Mononuclear cell (primary cell): ENCODE data around the gene ZBED4. TPM values are rescaled to one million over a fixed set of nuclear protein-coding genes. Genes with fewer than 3 reads are reported as not detected.

Source experiments
- H3K27me3 ChIP-seq: 2 replicates; pipeline ENCODE4 v1.6.0; 2011; ENCODE audit warnings: low read length, control low read depth; ENCODE audit not compliant: insufficient read depth
- H3K4me1 ChIP-seq: 2 replicates; pipeline ENCODE4 v1.5.1; 2011; ENCODE audit warnings: mild to moderate bottlenecking, low read length, control low read depth; ENCODE audit not compliant: insufficient read depth
- H3K4me3 ChIP-seq: 2 replicates; pipeline ENCODE4 v1.5.1; 2011; ENCODE audit warnings: mild to moderate bottlenecking, low read length, moderate library complexity
- H3K9me3 ChIP-seq: 2 replicates; pipeline ENCODE4 v1.5.1; 2011; ENCODE audit warnings: low read depth, mild to moderate bottlenecking, control low read depth, low read length
- total RNA-seq: library from RNA; depleted of rRNA; stranded (reverse); fragments of >200 nt; gene quantifications from one replicate; pipeline ENCODE4 v1.2.3, GENCODE V29; 2012

The ZBED4 gene
- total RNA-seq, 1 donor = 20.8 TPM

DNA sequence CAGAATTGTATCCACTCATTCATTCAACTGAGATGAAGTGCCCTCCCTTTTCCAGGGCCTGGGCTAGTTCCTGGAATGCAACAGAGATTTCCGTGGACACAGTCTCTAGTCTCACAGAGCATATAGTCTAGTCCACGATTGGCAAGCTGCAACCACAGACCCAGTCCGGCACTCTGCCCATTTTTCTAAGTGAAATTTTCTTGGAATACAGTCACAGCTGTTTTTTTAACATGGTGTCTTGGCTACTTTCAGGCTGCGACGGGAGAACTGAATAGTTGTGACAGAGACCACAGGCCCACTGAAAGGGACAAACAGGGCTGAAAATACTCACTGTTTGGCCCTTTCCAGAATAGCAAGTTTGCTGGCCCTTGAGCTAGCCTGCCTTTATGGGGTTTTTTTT lies 35.4 kb downstream of the ZBED4 start:
- Histone ChIP-seq H3K27me3 (no peaks in the 10 kb centered on the region), H3K9me3 (no peaks in the 10 kb centered on the region), H3K4me3 (no peak overlapping the region)

GRCh38 chr22:49892226-49892899 lies 38.7 kb downstream of the ZBED4 start:
- Histone ChIP-seq H3K9me3 (no peaks in the 10 kb centered on the region), H3K4me3 (no peak overlapping the region), H3K27me3 (no peaks in the 10 kb centered on the region), H3K4me1 (no peaks in the 10 kb centered on the region)

More for the DNA sequence above, 35.4 kb downstream of the ZBED4 start:
- no peaks in the 10 kb centered on the region for H3K4me1 ChIP-seq

- no peaks in the 10 kb centered on the region for H3K4me1 ChIP-seq
- no peaks in the 10 kb centered on the region for H3K27me3 ChIP-seq
- no peaks in the 10 kb centered on the region for H3K9me3 ChIP-seq
- no peak overlapping the region for H3K4me3 ChIP-seq
Observed at GRCh38 chr22:49893025-49893424, 39.4 kb downstream of the ZBED4 start.

- Histone ChIP-seq H3K9me3 (no peaks in the 10 kb centered on the region), H3K4me1 (no peaks in the 10 kb centered on the region), H3K27me3 (no peaks in the 10 kb centered on the region), H3K4me3 (no peak overlapping the region)
Observed at GRCh38 chr22:49894322-49895054, 40.8 kb downstream of the ZBED4 start.

- Histone ChIP-seq H3K27me3 (no peaks in the 10 kb centered on the region), H3K4me3 (no peak overlapping the region), H3K9me3 (no peaks in the 10 kb centered on the region), H3K4me1 (no peaks in the 10 kb centered on the region)
Observed at GRCh38 chr22:49896201-49896600, 42.6 kb downstream of the ZBED4 start.

GRCh38 chr22:49897015-49897684 lies 43.5 kb downstream of the ZBED4 start:
- H3K27me3 ChIP-seq = no peaks in the 10 kb centered on the region
- H3K4me1 ChIP-seq = no peaks in the 10 kb centered on the region
- H3K4me3 ChIP-seq = no peak overlapping the region
- no peaks in the 10 kb centered on the region for H3K9me3 ChIP-seq

DNA sequence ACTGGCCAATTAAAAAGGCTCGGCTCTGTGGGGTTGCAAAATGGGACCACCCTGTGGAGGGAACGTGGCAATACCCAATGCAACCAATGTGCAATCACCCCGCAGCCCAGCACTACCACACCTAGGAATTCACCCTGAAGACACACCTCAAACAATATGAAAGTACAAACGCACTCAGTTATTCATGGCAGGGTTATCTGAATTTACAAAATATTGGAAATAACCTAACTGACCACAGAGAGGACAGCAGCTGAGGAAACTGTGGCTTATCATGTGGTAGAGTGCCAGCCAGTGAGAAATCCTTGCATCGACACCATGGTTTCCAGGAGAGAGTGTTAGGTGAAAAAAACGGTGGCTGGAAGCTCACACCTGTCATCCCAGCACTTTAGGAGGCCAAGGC lies 45.9 kb downstream of the ZBED4 start:
- Histone ChIP-seq H3K4me1 (no peaks in the 10 kb centered on the region), H3K4me3 (no peak overlapping the region), H3K27me3 (no peaks in the 10 kb centered on the region), H3K9me3 (no peaks in the 10 kb centered on the region)

- no peaks in the 10 kb centered on the region for H3K27me3 ChIP-seq
- H3K9me3 ChIP-seq = no peaks in the 10 kb centered on the region
Observed at GRCh38 chr22:49900441-49901230, 47.0 kb downstream of the ZBED4 start.

GRCh38 chr22:49901457-49901856 lies 47.8 kb downstream of the ZBED4 start:
- Histone ChIP-seq H3K4me3 (no peak overlapping the region), H3K4me1 (no peaks in the 10 kb centered on the region), H3K27me3 (no peaks in the 10 kb centered on the region), H3K9me3 (no peaks in the 10 kb centered on the region)

More at GRCh38 chr22:49900441-49901230, 47.0 kb downstream of the ZBED4 start:
- H3K4me1 ChIP-seq = no peaks in the 10 kb centered on the region
- no peak overlapping the region for H3K4me3 ChIP-seq

GRCh38 chr22:49903322-49904039 lies 49.8 kb downstream of the ZBED4 start:
- no peak overlapping the region for H3K4me3 ChIP-seq
- H3K9me3 ChIP-seq = no peaks in the 10 kb centered on the region
- H3K4me1 ChIP-seq = no peaks in the 10 kb centered on the region

DNA sequence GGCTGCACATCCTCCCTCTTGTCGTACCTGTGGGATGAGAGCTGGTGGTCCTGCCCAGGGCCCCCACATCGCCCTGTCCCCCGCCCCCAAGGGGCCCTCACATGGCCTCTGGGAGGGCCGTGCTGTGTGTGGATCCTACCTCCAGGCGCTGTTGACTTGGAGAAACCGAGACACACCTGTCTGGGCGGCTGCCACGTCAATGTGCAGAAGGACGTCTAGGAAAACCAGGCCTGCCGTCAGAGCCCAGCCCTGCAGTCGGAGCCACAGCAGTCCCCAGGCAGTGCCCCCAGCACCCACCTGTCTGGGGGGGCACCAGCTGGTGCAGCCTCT lies 50.4 kb downstream of the ZBED4 start:
- no peaks in the 10 kb centered on the region for H3K9me3 ChIP-seq
- H3K4me3 ChIP-seq = no peak overlapping the region
- no peaks in the 10 kb centered on the region for H3K4me1 ChIP-seq
- H3K27me3 ChIP-seq = no peaks in the 10 kb centered on the region

More at GRCh38 chr22:49903322-49904039, 49.8 kb downstream of the ZBED4 start:
- no peaks in the 10 kb centered on the region for H3K27me3 ChIP-seq

GRCh38 chr22:49905465-49905864 lies 51.8 kb downstream of the ZBED4 start:
- Histone ChIP-seq H3K27me3 (no peaks in the 10 kb centered on the region), H3K4me3 (no peak overlapping the region), H3K4me1 (no peaks in the 10 kb centered on the region), H3K9me3 (no peaks in the 10 kb centered on the region)

- no peak overlapping the region for H3K4me3 ChIP-seq
- no peaks in the 10 kb centered on the region for H3K4me1 ChIP-seq
- H3K27me3 ChIP-seq = no peaks in the 10 kb centered on the region
- no peaks in the 10 kb centered on the region for H3K9me3 ChIP-seq
Observed at GRCh38 chr22:49906071-49906798, 52.6 kb downstream of the ZBED4 start.

DNA sequence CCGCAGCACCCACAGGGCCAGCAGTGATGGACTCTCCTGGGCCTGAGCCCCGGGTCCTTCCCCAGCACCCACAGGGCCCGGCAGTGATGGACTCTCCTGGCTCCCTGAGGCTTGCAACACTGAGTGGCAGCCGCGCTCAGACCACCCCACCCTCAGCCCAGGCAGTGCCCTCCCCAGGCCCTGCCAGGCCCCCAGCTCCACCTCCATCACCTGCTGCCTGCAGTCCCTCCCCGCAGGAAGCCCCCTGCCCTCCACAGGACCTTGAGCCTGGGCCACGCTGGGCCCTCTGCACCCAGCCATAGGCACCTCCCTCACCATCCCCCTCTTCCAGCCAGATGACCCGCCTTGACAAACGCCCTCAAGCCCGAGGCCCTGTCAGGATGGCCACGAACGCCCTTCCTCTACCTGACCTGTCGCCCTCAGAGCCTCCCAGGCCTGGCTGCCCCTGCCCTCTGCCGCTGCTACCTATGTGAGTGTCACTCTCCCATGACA lies 53.2 kb downstream of the ZBED4 start:
- H3K4me3 ChIP-seq = no peak overlapping the region
- no peaks in the 10 kb centered on the region for H3K9me3 ChIP-seq
- no peaks in the 10 kb centered on the region for H3K27me3 ChIP-seq
- no peaks in the 10 kb centered on the region for H3K4me1 ChIP-seq
